ENCODE results near the gene GPSM1.

GPSM1 gene

DNA sequence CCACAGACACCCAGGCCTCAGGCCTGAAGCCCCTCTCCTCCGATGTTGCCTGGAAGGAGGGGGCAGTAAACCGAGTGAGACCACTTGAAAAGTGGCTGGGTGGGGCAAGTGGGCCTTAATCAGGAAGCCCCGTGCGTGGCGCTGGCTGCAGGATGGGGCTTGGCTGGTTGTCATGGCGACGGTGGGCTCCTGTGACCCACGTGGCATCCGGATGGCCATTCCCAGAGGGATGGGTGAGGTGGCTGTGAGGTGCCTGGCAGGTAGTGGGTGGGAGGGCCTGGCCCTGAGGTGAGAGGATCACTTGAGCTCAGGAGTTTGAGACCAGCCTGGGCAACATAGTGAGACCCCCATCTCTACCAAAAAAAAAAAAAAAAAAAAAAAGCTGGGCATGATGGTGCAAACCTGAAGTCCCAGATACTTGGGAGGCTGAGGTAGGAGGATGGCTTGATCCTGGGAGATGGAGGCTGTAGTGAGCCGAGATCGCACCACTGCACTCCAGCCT is 5.2 kb downstream of the GPSM1 start:
- DNase-seq (ENCODE audit: low spot score), result no peak

- DNase-seq (ENCODE audit: low spot score), result no peak
These were observed 5.7 kb downstream of the GPSM1 start for GRCh38 chr9:136333045-136333444.

- DNase-seq (ENCODE audit: low spot score), result no peak
These were observed 6.1 kb downstream of the GPSM1 start for GRCh38 chr9:136333486-136333885.

- no peak for DNase-seq (ENCODE audit: low spot score)
These were observed 7.2 kb downstream of the GPSM1 start for GRCh38 chr9:136334541-136334940.

GRCh38 chr9:136335296-136336155 is 8.2 kb downstream of the GPSM1 start:
- no peak for DNase-seq (ENCODE audit: low spot score)

GRCh38 chr9:136336156-136336870 is 9.0 kb downstream of the GPSM1 start:
- no peak for DNase-seq (ENCODE audit: low spot score)

- no peak for DNase-seq (ENCODE audit: low spot score)
These were observed 9.5 kb downstream of the GPSM1 start for GRCh38 chr9:136336881-136337280.

- DNase-seq (ENCODE audit: low spot score), result no peak
These were observed 10.4 kb downstream of the GPSM1 start for GRCh38 chr9:136337416-136338395.

- no peak for DNase-seq (ENCODE audit: low spot score)
These were observed 11.2 kb downstream of the GPSM1 start for GRCh38 chr9:136338511-136338910.

DNA sequence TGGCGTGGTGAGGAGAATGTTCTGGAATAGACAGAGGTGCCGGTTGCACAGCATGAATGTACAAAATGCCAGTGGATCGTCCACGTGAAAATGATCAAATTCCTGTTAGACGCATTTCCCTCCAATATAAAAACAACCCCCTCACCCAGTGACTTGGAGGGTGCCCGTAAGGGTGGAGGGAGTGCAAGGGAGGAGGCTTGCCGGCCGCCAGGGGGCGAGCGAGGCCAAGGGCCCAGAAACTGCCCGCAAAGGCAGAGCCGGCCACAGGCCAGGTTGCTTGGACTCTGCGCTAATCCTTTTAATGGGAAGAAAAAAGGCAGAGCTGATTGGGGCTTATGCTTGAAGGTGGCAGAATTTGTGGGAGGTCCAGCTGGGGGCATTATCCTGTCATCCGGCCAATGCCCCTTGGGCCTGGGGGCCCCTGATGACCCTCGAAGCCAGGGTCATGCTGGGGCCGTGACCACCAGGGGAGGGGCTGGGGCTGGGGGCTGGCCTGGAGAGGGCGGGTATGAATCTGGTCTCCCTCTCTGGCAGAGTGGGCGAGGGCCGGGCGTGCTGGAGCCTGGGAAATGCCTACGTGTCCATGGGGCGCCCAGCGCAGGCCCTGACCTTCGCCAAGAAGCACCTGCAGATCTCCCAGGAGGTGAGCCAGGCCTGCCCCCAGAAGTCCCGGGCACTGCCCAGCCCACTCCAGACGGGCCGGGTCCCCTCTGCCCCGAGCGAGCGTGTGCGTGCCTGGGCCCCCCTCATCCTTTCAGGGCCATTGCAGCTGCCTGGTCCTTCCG is 12.0 kb downstream of the GPSM1 start:
- peak; percentile 45 for DNase-seq (ENCODE audit: low spot score)

- no peak for DNase-seq (ENCODE audit: low spot score)
These were observed 12.6 kb downstream of the GPSM1 start for GRCh38 chr9:136339958-136340310.

DNA sequence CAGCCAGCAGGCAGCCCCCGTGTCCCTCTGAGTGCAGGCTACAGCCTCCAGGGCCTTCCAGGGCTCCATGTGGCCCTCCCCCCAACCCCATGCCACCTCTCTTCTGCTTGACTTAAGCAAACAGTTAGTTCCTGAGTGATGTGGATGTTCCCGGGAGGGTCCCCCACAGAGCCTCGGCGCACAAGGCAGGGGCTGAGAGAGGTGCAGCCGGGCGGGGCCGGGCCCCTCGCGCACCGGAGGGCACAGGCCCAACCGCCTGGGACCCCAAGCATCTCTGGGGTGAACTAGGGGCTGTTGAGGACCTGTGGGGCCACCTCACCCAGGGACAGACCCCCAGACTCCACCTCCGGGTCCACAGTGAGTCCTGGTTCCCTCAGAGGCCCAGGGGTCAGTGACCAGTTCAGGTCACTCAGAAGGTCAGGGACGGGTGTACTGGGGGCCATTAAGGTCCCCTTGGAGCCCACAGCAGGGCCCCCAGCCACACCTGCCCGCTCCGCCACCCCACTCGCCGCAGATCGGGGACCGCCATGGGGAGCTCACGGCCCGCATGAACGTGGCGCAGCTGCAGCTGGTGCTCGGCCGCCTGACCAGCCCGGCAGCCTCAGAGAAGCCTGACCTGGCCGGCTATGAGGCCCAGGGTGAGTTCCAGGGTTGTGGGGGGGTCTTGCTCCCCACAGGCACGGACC is 13.2 kb downstream of the GPSM1 start:
- DNase-seq (ENCODE audit: low spot score), result no peak

DNA sequence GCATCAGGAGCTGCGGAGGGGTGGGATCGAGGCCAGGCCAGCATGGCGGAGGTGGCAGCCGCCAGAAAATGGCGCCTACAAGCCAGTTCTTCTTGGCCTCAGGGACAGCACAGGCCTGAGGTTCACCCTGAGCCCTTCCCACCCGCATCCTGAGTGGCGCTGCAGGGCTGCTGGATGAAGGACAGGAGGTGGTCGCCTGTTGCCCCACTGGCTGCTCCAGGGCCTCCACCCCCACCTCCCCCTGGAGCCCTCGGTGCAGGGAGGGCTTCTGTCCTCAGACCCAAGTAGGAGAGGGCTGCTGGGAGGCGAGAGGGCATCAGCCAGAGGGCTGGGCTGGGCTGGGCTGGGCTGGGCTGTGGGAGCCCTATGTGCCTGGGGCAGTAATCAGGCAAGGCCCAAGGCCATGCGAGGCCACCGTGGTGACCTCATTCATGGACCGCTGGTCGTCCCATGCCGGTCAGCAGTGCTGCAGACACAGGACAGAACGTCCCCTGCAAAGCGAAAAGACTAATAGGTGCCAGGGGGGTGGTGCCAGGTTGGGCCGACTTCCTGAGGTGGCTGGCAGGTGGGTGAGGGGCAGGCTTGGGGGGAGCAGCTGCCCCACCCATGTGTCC is 13.8 kb downstream of the GPSM1 start:
- no peak for DNase-seq (ENCODE audit: low spot score)

- DNase-seq (ENCODE audit: low spot score), result no peak
These were observed 14.4 kb downstream of the GPSM1 start for GRCh38 chr9:136341769-136342168.

GRCh38 chr9:136342181-136343120 is 15.1 kb downstream of the GPSM1 start:
- DNase-seq (ENCODE audit: low spot score), result peak; percentile 76

DNA sequence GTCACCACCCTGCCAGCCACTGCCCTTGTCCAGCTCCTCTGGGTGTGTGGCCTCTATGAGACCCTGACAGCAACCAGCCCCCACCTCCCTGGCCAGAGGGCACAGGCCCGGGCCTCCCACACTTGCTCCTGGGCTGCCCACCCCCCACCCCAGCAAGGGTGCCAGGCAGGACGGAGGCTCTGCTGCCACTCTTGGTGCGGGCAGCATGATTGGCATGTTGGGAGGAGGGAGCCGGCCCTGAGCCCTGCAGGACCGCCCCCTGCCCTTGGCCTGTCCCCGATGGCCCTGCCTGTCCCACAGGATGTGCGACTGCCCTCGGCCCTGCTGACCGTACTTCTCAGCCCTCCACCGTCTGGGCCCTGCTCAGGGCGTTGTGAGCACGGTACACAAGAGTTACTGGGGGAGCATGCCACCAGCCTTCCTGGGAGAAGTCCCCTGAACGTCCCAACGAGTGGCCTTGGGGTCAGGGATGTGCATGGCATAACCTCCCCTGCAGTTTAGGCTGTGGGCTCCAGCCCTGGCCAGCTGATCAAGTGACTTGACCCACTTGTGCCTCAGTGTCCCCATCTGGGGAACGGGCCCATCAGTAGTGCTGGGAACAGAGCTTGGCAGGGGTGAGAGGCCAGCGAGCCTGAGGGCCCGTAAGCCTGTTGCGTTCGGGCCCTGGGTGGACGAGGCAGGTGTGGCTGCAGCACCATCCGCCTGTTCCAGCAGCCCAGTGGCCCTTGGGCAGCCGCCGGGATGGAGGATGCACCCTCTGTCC is 16.0 kb downstream of the GPSM1 start:
- no peak for DNase-seq (ENCODE audit: low spot score)

DNA sequence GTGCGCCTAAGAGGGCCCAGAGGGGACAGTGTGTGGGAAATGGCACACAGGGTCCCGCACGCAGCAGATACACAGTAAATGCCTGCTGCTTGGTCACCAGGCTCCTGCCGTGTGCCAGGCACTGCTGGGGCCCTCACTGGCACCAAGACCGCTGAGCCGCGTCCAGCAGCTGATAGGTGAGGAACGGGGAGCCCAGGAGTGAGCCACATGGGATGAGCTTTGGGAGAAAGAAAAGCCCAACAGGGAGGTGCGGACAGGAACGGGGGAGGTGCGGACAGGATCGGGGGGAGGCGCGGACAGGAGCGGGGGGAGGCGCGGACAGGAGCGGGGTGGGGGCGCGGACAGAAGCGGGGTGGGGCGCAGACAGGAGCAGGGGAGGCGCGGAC is 16.5 kb downstream of the GPSM1 start:
- no peak for DNase-seq (ENCODE audit: low spot score)

DNA sequence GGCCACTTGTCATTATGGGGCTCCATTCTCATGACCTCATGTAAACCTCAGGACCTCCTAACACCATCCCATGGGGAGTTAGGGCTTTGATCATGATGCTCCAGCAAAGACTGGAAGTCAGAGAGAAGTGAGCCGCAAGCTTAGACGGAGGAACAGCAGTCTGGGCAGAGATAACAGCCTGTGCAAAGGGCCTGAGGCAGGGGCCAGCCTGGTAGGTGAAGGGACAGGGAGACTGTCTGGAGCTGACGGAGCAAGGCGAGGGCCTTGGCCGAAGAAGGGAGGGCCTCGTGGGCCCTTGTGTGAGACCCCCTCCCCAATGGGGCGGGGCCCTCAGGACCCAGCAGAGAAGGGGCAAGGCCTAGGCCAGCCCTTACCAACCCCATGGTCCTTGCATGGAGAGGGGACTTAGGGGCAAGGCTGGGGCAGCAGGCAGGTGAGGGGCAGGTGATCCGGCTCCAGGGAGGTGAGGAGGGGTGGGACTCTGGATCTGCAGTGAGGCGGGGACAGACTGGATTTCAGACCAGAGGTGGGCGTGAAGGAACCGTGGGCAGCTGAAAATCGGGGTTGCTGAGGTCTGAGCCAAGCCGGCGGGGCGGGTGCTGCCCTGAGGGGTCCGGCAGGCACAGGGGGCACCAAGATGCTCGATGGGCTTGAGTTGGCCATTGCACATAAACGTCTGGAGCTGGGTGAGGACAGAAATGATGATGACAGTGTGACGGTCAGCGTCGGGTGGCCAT is 17.4 kb downstream of the GPSM1 start:
- no peak for DNase-seq (ENCODE audit: low spot score)

Measured in germinal center (tissue), 1 donor.